ENCODE data around the gene GPR157.

- TF ChIP-seq TBL1XR1 (IDR thresholded peaks at IDR 0.05; ENCODE audit: borderline replicate concordance, low read length, partially characterized antibody) (no peak), ZSCAN29 (CRISPR knock-in tag; conservative IDR thresholded peaks at IDR 0.05) (no peak), MYC (CRISPR knock-in tag; IDR thresholded peaks at IDR 0.05; ENCODE audit: borderline replicate concordance) (no peak)
Measured at GRCh38 chr1:9099555-9099954, 29.3 kb downstream of the GPR157 start.

All from HepG2 (cell line).